Measurements from ENCODE around the gene TFAM.

Gene TFAM

DNA sequence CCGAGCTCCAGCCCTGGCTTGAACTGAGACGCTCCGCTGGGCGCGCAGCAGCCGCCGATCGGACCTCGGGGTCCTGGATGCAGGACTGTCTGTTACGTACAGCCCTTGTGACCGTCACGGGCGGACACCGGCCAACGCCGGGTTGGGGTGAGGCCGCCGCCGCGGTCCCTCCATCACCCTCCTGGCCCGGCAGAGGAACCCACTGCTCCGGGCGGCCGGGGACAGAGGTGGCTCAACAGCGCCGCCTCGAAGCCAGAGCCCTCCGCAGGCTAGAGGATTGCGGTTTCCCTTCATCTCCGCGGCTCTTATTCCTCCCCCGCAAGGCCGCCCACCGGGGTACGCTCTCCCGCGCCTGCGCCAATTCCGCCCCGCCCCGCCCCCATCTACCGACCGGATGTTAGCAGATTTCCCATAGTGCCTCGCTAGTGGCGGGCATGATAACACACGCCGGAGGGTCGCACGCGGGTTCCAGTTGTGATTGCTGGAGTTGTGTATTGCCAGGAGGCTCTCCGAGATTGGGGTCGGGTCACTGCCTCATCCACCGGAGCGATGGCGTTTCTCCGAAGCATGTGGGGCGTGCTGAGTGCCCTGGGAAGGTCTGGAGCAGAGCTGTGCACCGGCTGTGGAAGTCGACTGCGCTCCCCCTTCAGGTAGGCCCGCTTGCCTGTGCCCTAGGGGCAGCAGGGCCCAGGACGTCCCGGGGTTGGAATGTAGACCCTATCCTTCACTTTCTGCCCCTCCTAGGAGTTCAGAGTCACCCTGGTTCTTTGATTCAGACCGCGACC is at the start of gene TFAM:
TFAM (plus strand) TSS at position 412 of the 785 bp plus-strand sequence; CDS start at position 550, 138 bp downstream.
- peak; percentile 93 for DNase-seq (ENCODE audit: low spot score)

DNA sequence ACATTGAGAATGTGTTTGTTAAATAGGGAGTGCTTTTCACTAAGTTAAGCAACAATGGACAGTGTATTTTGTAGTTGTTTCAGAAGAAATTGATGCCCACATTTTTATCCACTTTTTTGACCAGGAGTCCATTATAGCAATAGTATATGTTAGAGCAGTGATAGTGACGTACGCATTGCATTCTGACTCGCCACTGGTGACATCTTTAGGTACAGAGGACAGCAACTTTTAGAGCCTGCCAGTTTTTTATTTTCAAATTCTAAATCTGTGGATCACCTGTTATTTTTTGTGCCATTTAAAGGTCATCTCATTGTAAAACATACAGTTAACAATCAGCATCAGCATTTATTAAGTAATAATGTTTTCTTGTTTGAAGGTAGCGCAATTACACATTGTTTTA is 49.0 kb upstream of the TFAM start:
- no peak for DNase-seq (ENCODE audit: low spot score)

DNA sequence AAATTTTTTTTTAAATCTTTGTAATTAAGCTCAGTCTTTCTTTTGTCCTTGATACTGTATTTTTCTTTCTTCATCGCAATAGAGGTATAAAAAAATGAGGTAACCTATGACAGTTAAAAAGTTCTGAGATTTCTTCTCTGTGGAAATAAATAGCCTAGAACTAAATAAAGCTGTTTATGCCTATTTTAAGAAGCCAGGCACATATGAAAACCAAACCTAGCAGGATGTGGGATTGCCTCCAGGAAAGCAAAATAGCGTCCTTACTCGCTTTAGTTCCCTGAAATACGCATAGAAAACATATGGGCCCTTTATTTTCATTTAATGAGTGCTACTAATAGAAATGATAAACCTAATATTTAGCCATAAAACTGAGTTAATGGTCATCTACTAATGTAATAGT is 43.8 kb upstream of the TFAM start:
- DNase-seq (ENCODE audit: low spot score): no peak

DNA sequence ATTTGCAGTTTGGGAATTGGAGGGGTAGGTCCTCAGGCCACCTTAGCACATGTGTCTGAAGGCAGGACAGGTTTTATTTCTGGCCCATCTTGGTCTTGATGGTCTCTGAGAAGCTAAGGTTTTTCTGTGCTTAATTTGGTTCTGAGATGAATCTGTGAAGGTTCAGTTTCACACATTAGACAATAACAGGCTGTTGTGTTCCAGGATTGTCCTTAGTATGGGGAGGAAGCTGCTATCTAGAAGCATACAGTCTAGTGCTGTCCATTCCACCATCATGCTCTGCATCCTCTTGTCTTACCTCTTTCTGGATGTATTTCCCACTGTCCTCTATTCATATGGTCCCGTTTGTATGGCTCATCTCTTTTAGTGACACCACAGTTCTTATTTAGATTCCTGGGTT is 43.3 kb upstream of the TFAM start:
- no peak for DNase-seq (ENCODE audit: low spot score)

DNA sequence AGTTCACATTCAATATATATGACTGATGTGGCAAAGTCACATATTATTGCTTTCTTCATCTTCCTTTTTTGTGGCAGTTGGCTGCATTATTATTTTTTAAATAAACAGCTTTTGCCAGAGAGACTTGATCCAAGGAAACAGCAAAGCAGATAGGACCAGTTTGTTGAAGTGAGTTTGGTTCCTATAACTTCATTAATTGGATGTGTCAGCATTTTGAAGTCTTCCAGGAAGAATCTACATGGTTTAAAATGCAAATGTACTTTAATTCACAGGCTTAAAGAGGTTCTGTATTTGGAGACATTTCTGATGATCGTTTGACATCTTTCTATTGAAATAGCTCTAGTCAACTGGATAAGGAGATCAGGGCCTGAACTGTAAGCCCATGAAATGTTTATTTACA is 37.2 kb upstream of the TFAM start:
- DNase-seq (ENCODE audit: low spot score): no peak

DNA sequence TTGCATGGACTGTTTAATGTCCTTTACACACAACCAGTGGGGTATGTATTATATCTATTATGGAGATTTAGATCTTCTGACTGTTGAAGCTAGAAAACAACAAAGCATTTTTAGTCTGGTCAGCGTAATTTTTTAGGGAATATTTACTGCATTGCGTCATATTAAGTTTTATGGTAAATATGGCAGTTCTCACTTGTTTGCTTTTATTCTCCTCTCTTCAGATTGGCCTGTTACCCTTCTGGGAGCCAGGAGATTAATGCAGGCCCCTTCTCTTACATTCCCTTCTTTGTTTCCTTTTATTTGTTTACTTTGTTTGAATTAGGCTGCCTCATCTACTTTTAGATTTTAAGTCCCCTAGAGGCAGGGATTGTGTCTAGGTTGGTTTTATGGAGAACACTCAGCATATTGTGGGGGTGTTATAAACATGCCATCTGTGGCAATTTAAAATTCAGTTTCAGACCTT is 36.6 kb upstream of the TFAM start:
- no peak for DNase-seq (ENCODE audit: low spot score)

DNA sequence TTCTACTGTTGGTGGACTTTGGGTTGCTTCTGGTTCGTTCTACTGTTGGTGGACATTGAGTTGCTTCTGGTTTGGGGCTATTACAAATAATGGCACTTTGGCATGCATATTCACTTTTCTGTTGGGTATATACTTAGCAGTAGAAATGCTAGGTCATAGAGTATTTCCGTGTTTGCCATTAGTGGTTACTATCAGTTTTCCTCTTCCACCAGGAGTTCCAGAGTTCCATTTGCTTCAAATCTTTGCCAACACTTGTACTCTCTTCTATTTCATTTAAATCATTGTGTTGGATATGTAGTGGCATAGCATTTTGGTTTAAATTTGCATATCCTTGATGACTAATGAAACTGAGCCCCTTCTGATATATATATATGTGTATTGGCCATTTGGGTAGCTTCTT is 35.2 kb upstream of the TFAM start:
- DNase-seq (ENCODE audit: low spot score): no peak

DNA sequence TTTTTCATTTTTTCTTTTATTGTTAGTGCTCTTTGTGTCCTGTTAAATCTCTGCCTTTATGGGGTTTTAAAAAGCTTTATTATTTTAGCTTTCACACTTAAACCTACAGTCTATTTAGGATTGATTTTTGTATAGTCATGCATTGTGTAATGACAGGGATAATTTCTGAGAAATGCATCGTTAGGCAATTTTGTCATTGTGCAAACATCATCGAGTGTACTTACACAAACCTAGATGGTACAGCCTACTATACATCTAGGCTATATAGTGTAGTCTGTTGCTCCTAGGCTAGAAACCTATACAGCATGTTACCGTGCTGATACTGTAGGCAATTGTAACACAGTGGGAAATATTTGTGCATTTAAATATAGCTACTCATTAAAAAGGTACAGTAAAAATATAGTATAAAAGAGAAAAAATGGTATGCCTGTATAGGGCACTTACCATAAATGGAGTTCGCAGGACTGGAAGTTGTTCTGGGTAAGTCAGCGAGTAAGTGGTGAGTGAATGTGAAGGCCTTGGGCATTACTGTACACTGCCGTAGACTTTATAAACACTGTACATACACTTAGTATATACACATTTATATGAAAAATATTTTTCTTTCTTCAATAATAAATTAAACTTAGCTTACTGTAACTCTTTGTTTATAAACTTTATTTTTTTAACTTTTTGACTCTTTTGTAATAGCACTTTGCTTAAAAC is 34.4 kb upstream of the TFAM start:
- DNase-seq (ENCODE audit: low spot score): no peak

DNA sequence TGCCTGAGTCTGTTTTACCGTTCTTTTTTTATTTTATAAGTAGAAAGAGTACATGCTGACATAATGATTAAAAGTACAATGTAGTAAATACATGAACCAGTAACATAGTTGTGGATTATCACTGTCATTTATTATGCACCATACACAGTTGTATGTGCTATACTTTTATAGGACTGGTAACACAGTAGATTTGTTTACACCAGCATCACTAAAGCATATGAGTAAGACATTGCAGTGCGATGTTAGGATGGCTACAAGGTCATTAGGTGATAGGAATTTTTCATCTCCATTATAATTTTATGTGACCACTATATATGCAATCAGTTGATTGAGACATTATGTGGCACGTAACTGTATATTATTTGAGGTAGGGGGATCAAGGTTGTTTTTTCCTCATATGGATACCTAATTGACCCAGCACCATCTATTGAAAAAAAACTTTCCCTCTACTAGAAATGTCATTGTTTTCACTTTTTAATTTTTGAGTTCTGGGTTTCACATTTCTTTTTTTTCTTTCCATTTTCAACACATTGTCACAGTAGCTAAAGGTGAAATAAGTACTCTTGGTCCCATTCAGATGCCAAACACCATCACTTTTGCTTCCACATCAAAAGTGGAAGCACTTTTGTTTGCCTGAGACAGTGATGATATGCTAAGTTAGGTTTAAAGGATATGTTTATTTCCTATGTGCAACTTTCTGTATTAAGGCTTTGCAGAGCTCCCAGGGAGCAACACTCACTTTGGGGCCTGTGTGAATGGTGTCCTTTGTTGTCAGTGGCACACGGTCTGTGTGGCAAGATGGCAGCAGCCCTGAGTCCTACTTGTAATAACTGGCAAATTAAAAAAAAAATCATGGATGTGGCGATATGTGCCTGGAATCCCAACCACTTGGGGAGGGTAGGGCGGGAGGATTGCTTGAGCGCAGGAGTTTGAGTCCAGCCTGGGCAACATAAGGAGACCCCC is 33.3 kb upstream of the TFAM start:
- DNase-seq (ENCODE audit: low spot score): no peak

DNA sequence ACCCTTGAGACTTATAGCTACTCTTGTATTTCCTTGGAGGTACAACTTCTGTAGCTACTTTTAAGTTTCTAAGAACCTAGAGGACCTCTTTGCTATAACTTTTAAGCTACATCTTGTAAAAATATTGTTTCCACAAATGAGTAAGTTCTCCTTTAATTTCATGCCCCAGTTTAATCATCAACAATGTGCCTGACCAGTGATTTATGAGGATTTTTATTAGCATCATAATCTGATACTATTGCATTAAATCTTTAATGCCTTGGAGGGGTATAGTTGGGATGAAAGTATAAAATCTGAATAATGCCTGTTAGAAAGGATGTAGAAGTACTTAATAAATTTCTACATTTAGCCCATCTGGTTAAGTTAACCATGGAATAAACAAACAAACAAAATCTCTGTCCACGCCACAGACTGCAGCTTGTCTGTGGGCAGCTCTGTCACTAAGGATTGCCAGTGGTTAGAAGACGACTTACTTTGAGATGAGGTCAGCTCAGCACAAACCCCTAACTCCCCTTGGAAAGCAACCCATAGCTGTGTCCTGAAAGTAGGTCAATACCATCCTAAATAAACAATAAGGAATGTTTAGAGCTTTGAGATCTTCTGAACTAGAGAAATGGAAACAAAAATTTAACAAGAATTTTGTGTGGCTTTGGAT is 32.1 kb upstream of the TFAM start:
- no peak for DNase-seq (ENCODE audit: low spot score)

DNA sequence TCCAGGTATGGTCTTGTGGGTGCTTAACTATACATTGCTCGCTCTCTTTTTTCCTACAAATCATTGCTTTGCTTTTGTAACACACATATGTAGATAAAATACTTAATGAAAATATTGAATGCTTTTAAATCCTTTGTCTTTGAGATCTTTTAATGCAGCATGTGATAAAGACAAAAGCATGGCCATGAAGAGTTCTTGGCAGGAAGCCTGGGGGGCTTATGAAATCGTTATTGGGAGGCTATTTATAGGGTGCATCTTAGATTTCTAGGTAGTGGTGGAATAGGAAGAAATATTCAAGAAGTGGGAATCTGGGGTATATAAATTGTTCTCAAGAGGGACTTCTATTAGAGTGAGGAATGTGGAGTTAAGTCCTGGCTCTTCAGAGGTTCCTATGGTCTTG is 28.5 kb upstream of the TFAM start:
- no peak for DNase-seq (ENCODE audit: low spot score)

DNA sequence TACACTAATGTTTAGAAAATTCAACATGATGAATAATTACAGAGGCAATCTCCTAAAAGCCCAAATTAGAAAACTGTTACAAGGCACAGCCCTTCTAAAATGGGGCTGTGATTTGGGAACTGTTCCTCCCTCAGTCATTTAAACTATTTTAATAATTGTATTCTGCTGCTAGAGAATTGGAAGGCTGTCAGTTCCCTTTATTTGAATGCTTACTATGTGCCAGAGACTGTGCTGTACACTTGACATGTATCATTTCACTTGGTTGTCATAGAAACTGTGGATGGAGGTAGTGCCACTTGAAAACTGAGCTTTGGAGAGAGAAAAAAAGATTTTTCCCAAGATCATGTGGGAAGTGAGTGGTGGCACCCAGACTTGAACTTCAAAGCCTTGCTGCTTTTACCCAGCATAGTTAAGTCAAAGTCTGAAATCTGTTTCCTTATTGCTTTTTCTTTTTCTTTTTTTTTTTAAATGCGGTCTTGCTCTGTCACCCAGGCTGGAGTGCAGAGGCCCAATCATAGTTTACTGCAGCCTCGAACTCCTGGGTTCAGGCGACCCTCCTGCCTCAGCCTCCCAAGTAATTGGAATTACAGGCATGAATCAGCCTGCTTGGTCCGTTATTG is 26.8 kb upstream of the TFAM start:
- no peak for DNase-seq (ENCODE audit: low spot score)

DNA sequence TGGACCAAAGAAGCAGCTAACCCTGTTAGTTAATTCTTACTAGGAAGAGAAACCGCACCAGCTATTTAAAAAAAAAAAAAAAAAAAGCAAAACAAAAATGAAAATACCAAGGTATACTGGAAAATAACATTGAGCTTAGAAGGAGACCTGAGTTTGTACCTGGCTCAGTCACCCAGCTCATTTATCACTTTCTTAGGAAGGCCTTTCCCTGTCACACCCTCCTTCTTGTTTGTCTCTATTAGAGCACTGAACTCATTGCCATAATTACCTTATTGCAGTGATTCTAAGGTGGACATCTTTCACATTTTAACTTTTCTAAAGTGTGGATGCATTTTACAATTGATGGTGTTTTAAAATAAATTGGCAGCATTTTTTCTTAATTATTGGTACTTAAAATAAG is 26.3 kb upstream of the TFAM start:
- DNase-seq (ENCODE audit: low spot score): no peak

DNA sequence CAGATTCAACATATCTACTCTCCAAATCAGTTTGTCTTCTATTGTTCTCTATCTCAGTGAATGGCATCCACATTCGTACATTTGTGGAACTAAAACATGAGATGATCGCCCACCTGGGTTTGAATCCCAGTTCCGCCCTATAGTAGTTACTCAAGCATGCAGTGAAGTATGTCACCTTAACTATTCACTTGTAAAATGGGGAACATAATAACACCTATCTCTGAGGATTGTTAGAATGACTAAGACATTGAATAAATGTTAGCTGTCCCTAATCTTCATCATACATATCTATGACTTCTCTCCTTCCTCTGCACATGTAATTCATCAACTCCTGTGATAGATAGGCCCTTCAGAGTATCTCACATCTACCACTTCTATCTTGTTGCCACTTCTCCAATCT is 25.7 kb upstream of the TFAM start:
- DNase-seq (ENCODE audit: low spot score): no peak

DNA sequence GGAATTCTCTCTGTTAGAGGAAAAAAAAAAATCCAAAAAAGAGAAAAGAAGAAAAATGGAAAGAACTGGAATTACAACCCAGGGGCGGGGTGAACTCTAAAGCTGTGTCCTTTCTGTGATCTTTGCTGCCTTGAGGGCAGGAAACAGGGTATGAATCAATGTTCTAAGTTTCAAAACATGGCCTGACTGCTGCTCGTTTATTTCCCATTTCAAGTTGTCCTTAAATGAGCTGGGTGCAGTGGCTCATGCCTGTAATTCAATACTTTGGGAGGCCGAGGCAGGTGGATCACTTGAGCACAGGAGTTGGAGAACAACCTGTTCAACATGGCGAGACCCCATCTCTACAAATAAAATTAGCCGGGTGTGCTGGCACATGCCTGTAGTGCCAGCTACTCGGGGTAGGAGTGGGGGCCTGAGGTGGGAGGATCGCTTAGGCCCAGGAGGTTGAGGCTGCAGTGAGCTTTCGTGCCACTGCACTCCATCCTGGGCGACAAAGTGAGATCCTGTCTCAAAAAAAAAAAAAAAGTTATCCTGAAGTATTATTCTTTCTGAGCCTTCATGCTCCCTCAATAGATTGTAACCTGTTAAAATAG is 24.7 kb upstream of the TFAM start:
- no peak for DNase-seq (ENCODE audit: low spot score)

DNA sequence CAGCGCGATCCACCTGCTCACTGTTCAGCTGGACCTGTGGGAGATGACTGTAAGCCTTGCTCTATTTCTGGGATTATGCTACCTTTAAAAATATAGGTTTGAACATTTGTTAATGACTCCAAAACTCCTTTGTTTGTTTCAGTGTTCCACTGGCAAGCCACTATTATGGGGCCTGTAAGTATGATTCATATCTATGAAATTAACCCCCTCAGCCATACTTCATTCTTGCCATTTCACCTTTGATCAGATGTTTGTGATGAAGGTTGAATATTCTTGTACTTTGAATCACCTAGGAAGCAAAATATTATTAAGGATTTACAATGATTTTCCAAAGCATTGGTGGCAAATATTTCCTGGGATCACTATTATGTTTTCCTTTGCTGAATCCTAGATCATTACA is 23.9 kb upstream of the TFAM start:
- no peak for DNase-seq (ENCODE audit: low spot score)

DNA sequence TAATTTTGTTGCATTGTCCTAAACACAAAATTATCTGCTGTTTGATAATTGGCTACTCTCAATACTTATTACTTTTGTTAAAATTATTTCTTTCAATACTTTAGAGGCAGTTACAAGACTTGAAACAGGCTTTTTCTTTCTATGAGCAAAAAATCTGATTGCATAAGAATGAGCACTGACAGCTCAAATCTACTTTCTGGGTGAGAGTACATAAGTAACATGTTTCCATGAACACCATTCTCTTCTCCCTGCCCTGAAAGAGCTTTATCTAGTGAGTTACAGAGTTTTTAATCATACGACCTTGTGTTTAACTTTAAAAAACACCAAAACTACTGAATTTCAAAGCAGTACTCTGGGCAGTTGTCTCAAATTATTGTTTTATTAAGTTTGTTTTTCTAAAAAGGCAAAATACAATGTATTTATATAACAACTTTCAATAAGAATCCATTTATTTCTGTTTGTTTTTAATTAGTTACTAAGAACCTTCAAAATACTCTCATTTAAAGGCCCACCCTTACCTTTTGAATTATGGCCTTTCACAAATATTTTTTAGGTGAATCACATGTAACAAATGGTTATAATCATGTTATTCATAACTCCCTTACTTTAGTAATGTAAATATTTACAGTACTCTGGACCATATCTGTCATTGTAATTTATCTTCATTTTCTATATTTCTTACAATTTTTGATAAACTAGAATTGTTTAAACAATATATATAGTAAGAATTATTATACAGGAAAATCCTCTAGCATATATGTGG is 23.0 kb upstream of the TFAM start:
- DNase-seq (ENCODE audit: low spot score): no peak

DNA sequence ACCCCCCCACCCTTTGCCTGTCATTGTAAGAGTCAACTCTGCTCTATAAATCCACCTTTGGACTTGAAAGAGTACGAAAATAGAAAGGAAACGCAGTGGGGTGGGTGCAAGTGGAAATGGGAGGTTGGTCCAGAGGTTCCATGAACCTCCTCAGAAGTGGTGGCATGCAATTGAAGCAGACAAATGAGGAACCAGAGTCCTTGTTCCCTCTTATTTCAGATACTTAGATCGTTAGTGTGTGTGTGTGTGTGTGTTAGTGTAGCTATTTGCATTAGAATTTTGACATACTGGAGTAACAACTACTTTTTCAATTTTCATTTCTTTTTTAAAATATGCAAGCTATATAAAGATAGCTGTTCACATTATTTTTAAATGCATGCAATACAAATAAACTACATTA is 18.1 kb upstream of the TFAM start:
- no peak for DNase-seq (ENCODE audit: low spot score)

DNA sequence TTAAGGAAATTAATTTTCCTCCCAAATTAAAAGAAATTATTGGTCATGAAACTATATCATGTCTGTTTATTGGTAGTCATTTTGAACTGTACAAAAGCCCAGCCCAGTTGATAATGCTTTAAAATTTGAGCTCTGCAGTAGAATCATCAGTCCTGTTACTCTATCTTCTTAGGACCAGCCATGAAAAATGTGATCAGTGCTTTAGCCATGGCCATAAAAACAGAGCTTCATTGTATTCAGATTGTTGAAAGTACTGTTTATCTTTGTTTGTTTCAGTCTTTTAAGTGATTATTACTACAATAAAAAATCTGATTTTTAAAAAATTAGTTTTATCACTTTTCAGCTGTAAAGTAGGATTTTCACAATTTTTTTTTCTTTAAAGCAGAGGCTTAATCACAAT is 13.7 kb upstream of the TFAM start:
- DNase-seq (ENCODE audit: low spot score): no peak

Measured in CD4-positive, alpha-beta T cell treated with Interleukin-6 at 100 ng/mL for 8 hours (primary cell).